A549 (cell line): ENCODE measurements around the gene EPHA5. TPM values are rescaled to one million over a fixed set of nuclear protein-coding genes. Genes with fewer than 3 reads are reported as not detected.

Experiments
- ATAC-seq, 2 experiments: fragments of 200-7000 bp in 1 of 2; fragments of >200 bp in 1 of 2; cut with Nextera tagmentation in 1 of 2; cut with Tn5 transposase in 1 of 2; 3 replicates each; pipeline versions ENCODE4 v1.8.0 to v1.9.1; 2018 to 2020; ENCODE audit warnings: mild to moderate bottlenecking in 1 of 2, moderate library complexity in 1 of 2
- CTCF ChIA-PET: fragments of 300-600 bp; sonication (Branson Sonifier 250); formaldehyde crosslinking; extraction: SDS; loops from one replicate; lab custom pipeline; 2021; ENCODE audit warnings: antibody characterized with exemption, inconsistent platforms; lab: Yijun Ruan, JAX
- POLR2A ChIA-PET: fragments of 350-600 bp; formaldehyde crosslinking; extraction: SDS; loops from one replicate; lab custom pipeline; 2021; ENCODE audit warnings: antibody characterized with exemption, inconsistent platforms; lab: Yijun Ruan, JAX
- DNase-seq, 2 experiments: peaks; one replicate each; pipeline versions ENCODE4 v3.0.0 to v3.0.0-alpha.2; 2011 to 2016; ENCODE audit warnings: low read depth in 1 of 2, low spot score in 1 of 2
- FAIRE-seq: peaks from 2 replicates; lab custom pipeline; 2011; peaks lifted over from hg19 to GRCh38; lab: Jason Lieb, UNC
- H3K27ac ChIP-seq, 2 experiments: fragments of >200 bp; sonication (Bioruptor Twin); formaldehyde crosslinking; 3 replicates each; pipeline ENCODE4 v1.5.1; 2016 to 2017
- H3K4me1 ChIP-seq: fragments of >200 bp; sonication (Bioruptor Twin); formaldehyde crosslinking; 3 replicates; pipeline ENCODE4 v1.6.1; 2016
- H3K4me2 ChIP-seq: fragments of >200 bp; sonication (Bioruptor Twin); formaldehyde crosslinking; 3 replicates; pipeline ENCODE4 v1.6.1; 2016
- H3K4me3 ChIP-seq: fragments of >200 bp; sonication (Bioruptor Twin); formaldehyde crosslinking; 3 replicates; pipeline ENCODE4 v1.5.1; 2016
- H3K9me3 ChIP-seq: fragments of >200 bp; sonication (Bioruptor Twin); formaldehyde crosslinking; 3 replicates; pipeline ENCODE4 v1.6.1; 2016
- CBX8 ChIP-seq: fragments of 200-600 bp; sonication (generic); IDR thresholded peaks from 2 replicates; pipeline ENCODE4 v1.6.1; 2016
- CEBPB ChIP-seq, 2 experiments: fragments of >200 bp in 1 of 2; sonication (Bioruptor Twin) in 1 of 2; formaldehyde crosslinking in 1 of 2; IDR thresholded peaks; 2 replicates each; pipeline ENCODE4 v1.6.1; 2012 to 2016
- CHD4 ChIP-seq: fragments of 200-600 bp; sonication (generic); IDR thresholded peaks from 2 replicates; pipeline ENCODE4 v1.6.1; 2016; ENCODE audit warnings: antibody characterized with exemption, mild to moderate bottlenecking, borderline replicate concordance
- CTCF ChIP-seq: fragments of >200 bp; sonication (Bioruptor Twin); formaldehyde crosslinking; IDR thresholded peaks from 3 replicates; pipeline ENCODE4 v1.5.1; 2016
- EHMT2 ChIP-seq: fragments of 200-600 bp; sonication (generic); IDR thresholded peaks from 2 replicates; pipeline ENCODE4 v1.6.1; 2016; ENCODE audit warnings: antibody characterized with exemption, low read depth, mild to moderate bottlenecking, moderate library complexity
- ELK1 ChIP-seq: fragments of 150-350 bp; IDR thresholded peaks from 2 replicates; pipeline ENCODE4 v1.6.1; 2014; ENCODE audit warnings: low read depth, mild to moderate bottlenecking, low read length
- ESRRA ChIP-seq: fragments of 150-350 bp; IDR thresholded peaks from 2 replicates; pipeline ENCODE4 v1.6.1; 2014; ENCODE audit warnings: mild to moderate bottlenecking, low read length, borderline replicate concordance
- FOSB ChIP-seq: fragments of 250-450 bp; sonication (Bioruptor Pico); IDR thresholded peaks from 2 replicates; pipeline ENCODE4 v1.5.0; 2020; ENCODE audit warnings: mild to moderate bottlenecking, moderate library complexity
- FOSL2 ChIP-seq, 2 experiments: fragments of 450-650 bp in 1 of 2; fragments of >200 bp in 1 of 2; sonication (Bioruptor Twin) in 1 of 2; formaldehyde crosslinking; IDR thresholded peaks; 2 replicates each; pipeline versions ENCODE4 v1.5.0 to v1.6.1; 2016 to 2020; ENCODE audit warnings: mild to moderate bottlenecking in 1 of 2, moderate library complexity in 1 of 2
- FOXS1 ChIP-seq: fragments of 250-450 bp; sonication (Bioruptor Pico); IDR thresholded peaks from 2 replicates; pipeline ENCODE4 v1.5.0; 2020; ENCODE audit warnings: mild to moderate bottlenecking, moderate library complexity
- GATA3 ChIP-seq: IDR thresholded peaks from 2 replicates; pipeline ENCODE4 v1.6.1; 2012; ENCODE audit warnings: borderline replicate concordance
- HDAC2 ChIP-seq: fragments of 200-600 bp; sonication (generic); IDR thresholded peaks from 2 replicates; pipeline ENCODE4 v1.6.1; 2016
- HES2 ChIP-seq: fragments of >200 bp; sonication (Bioruptor Twin); formaldehyde crosslinking; IDR thresholded peaks from 2 replicates; pipeline ENCODE4 v1.6.1; 2016
- JUNB ChIP-seq: fragments of >200 bp; sonication (Bioruptor Twin); formaldehyde crosslinking; IDR thresholded peaks from 2 replicates; pipeline ENCODE4 v1.6.1; 2016
- KDM5A ChIP-seq: fragments of 200-600 bp; sonication (generic); IDR thresholded peaks from 2 replicates; pipeline ENCODE4 v1.6.1; 2016; ENCODE audit warnings: antibody characterized with exemption, mild to moderate bottlenecking
- MAZ ChIP-seq: fragments of 150-350 bp; IDR thresholded peaks from 2 replicates; pipeline ENCODE4 v1.6.1; 2014; ENCODE audit warnings: antibody characterized with exemption, low read depth, low read length, borderline replicate concordance
- NR3C1 ChIP-seq: fragments of >200 bp; sonication (Bioruptor Twin); formaldehyde crosslinking; IDR thresholded peaks from 3 replicates; pipeline ENCODE4 v1.6.1; 2017
- PHF8 ChIP-seq: fragments of 200-600 bp; sonication (generic); IDR thresholded peaks from 2 replicates; pipeline ENCODE4 v1.6.1; 2016; ENCODE audit warnings: low read depth, mild to moderate bottlenecking, antibody characterized with exemption, moderate library complexity, borderline replicate concordance
- POLR2A ChIP-seq: IDR thresholded peaks from 2 replicates; pipeline ENCODE4 v1.6.1; 2012; ENCODE audit warnings: mild to moderate bottlenecking, low read length
- POLR2AphosphoS2 ChIP-seq: conservative IDR thresholded peaks from 2 replicates; pipeline ENCODE4 v1.6.1; 2012; ENCODE audit warnings: low read length, improper control_type of control experiment, inconsistent platforms
- SREBF2 ChIP-seq: fragments of 450-650 bp; IDR thresholded peaks from 2 replicates; pipeline ENCODE4 v1.6.1; 2014; ENCODE audit warnings: mild to moderate bottlenecking, moderate library complexity
- TP53 ChIP-seq: fragments of 250-450 bp; sonication (Bioruptor Pico); IDR thresholded peaks from 2 replicates; pipeline ENCODE4 v1.5.0; 2021; ENCODE audit warnings: mild to moderate bottlenecking, moderate library complexity
- USF2 ChIP-seq: fragments of 450-650 bp; IDR thresholded peaks from 2 replicates; pipeline ENCODE4 v1.6.1; 2014; ENCODE audit warnings: antibody characterized with exemption
- ZNF302 ChIP-seq: fragments of 250-450 bp; sonication (Bioruptor Pico); IDR thresholded peaks from 2 replicates; pipeline ENCODE4 v1.9.0; 2021; ENCODE audit warnings: inconsistent platforms, mild to moderate bottlenecking, moderate library complexity
- ZSCAN20 ChIP-seq: fragments of 250-450 bp; sonication (Bioruptor Pico); IDR thresholded peaks from 2 replicates; pipeline ENCODE4 v1.8.0; 2022; ENCODE audit warnings: mild to moderate bottlenecking, moderate library complexity
- WGBS: methylation state at CpG from one replicate; pipeline ENCODE4 v1.1.6; 2017; ENCODE audit errors: missing lambda C conversion rate; 5-methylcytosine and 5-hydroxymethylcytosine counted together
- polyA plus RNA-seq, 4 experiments: library from polyadenylated mRNA; depleted of rRNA in 3 of 4; stranded (reverse); fragments of >200 nt; fragmentation: RNase III in 1 of 4; extraction: RNeasy Plus Mini Kit Qiagen cat#74134 plus additional on column Dnase treatment in 1 of 4; gene quantifications; 2 replicates in 3 of 4; 3 replicates in 1 of 4; pipeline ENCODE4 v1.2.3, GENCODE V29; 2011 to 2017

Gene EPHA5
- polyA plus RNA-seq, 2 of the 4 experiments (the other 2 are of a cell fraction), result 0.96 to 1.1 TPM

GRCh38 chr4:65502131-65502701 lies 168.1 kb downstream of the EPHA5 start (continued):
- TF ChIP-seq MAZ (no peak), HDAC2 (no peak), GATA3 (peak; percentile 85), ZNF302 (CRISPR knock-in tag) (no peak), FOSL2 (IDR thresholded peaks at IDR 0.05) (0 out of 2 replicates have a peak, but pooled peaks have one; percentile 24), FOSL2 (CRISPR knock-in tag; IDR thresholded peaks at IDR 0.05) (peak; percentile 67), CEBPB (IDR thresholded peaks at IDR 0.05) (peak in 1 of 2 experiments; percentile 47; a peak in 2 of 4 replicates), FOSB (CRISPR knock-in tag) (no peak), CHD4 (no peak), ESRRA (no peak), FOXS1 (CRISPR knock-in tag) (no peak), TP53 (CRISPR knock-in tag) (no peak), JUNB (peak; percentile 63), CBX8 (no peak), HES2 (no peak), CTCF (no peak), KDM5A (no peak), USF2 (no peak), PHF8 (no peak), POLR2AphosphoS2 (no peak)

GRCh38 chr4:65498606-65499005 lies 171.7 kb downstream of the EPHA5 start:
- DNase-seq (no peak), ATAC-seq (no peak), FAIRE-seq (no peak)
- Histone ChIP-seq H3K4me3 (no peak overlapping the region), H3K4me1 (0 out of 3 replicates have a peak, but pooled peaks cover 7% of the 10 kb centered on the region), H3K9me3 (no peaks in the 10 kb centered on the region), H3K4me2 (no peak overlapping the region), H3K27ac (no peak overlapping the region)
- ChIA-PET CTCF (no interaction called here), POLR2A (no interaction called here)
- WGBS, result 47% methylated on average over 2 of the region's 2 CpGs
- TF ChIP-seq ZSCAN20 (CRISPR knock-in tag) (no peak), HES2 (no peak), SREBF2 (no peak), EHMT2 (no peak)

GRCh38 chr4:65495439-65495838 lies 174.8 kb downstream of the EPHA5 start:
- H3K4me3 ChIP-seq, result no peak overlapping the region
- 91% methylated on average over 1 of the region's 1 CpG for WGBS
- ChIA-PET POLR2A (no interaction called here), CTCF (no interaction called here)
- no peak for DNase-seq
- no peak overlapping the region for H3K4me2 ChIP-seq
- H3K4me1 ChIP-seq, result no peaks in the 10 kb centered on the region
- no peak for ATAC-seq
- no peaks in the 10 kb centered on the region for H3K9me3 ChIP-seq
- H3K27ac ChIP-seq, result no peak overlapping the region
- TF ChIP-seq FOXS1 (CRISPR knock-in tag), result no peak
- no peak for TF ChIP-seq NR3C1
- TF ChIP-seq FOSL2 (IDR thresholded peaks at IDR 0.05), result no peak
- TF ChIP-seq FOSL2 (CRISPR knock-in tag; IDR thresholded peaks at IDR 0.05), result no peak
- TF ChIP-seq ELK1, result no peak
- TF ChIP-seq MAZ, result no peak
- TF ChIP-seq POLR2A, result no peak
- no peak for FAIRE-seq
